Stimulated activated naive CD8-positive, alpha-beta T cell treated with anti-CD3 and anti-CD28 coated beads, Interleukin-15, Interleukin-2, amounts not matched to agents 100 U/mL and 50 U/mL, for 24 hours (primary cell): ENCODE measurements around the gene DPT.

Experiments used
- ATAC-seq: fragments of 150-1000 bp; cut with Tn5 transposase; one replicate; pipeline ENCODE4 v1.10.0; 2021
- DNase-seq: peaks from one replicate; pipeline ENCODE4 v3.0.0; 2021

Gene DPT

DNA sequence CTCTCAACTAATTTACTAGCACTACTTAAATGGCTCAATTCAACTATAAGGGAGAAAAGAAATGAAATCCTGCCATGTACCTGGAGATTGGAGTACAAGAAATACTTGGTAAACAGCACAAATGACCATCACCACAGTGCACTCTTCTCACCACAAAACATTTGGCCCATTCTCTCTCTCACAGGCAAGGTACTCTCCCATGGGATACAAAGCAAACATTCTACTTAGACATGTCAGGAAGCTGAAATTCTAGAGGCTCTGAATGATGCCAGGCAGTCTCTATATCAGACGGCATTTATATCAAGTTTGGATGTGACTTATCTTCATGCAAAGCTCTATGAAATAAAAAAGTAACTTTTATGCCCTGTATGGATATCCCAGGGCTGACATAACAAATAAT lies 72.5 kb downstream of the DPT start:
- DNase-seq: no peak
- no peak for ATAC-seq

DNA sequence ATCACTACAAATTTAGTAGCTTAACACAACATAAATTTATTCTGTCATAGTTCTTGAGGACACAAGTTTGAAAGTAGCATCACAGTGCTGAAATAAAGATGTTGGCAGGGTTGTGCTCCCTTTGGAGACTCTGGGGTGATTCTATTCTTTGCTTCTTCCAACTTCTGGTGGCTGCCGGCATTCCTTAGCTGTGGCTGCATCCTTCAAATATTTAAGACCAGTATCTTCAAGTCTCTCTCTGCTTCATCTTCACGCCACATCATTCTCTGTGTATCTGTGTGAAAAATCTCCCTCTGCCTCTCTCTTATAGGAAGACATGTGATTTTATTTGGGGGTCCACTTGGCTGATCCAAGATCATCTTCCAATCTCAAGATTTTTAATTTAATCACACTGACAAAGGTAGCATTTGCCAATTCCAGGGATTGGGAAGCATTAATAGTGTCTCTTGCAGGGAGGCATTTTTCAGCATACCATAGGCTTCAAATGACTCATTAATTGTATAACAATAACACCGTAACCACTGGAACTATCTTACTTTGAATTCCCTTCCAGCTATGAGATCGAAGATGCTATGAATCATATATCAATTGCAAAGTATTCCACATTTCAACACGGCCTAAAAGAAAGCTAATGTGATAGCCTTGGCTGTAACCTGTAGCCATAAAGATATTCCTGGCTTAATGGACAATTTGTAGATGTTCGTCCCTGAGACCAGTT lies 74.6 kb downstream of the DPT start:
- ATAC-seq (no peak), DNase-seq (no peak)

DNA sequence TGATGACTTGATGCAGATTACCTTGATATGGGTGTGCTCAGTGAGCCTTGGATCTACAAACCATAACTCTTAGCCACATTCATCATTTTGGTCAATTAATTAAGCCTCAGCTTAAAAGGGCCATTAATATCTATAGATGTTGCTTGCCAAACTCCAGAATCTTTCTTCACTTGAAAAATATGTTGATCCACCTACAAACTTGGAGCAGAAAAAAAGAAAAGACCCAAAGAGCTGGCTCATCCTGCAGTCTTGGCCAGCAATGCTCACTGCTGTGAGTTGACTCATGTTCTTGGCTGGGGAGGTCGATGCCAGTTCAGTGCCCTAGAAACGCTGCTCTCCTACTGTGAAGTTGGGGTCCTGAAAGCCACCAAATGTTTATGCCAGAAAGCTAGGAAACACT lies 75.4 kb downstream of the DPT start:
- ATAC-seq (no peak), DNase-seq (no peak)

DNA sequence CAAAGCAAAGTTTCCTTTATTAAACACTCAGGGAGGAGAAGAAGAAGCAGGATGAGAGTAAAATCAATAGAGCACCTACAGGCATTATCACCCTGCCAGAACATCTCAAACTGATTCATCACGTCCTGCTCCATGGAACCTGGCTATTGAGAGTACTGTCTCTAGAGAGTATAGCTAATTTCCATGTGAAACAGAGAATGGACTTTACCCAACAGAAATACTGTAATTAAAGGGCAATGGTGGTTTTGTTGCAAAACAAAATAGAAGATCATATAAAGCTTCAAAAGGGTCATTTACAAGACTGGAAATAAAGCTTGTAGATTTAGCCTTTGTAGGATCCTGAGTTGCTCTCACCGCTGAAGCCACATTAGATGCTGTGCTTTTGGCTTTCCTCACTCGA lies 83.3 kb downstream of the DPT start:
- DNase-seq (no peak), ATAC-seq (no peak)
